Hypothalamus (tissue), 51 donors: ENCODE data around the gene BRMS1.
A peak's percentile ranks its signal among the peaks of the same experiment; 100 is the strongest.

Experiments used
- DNase-seq, 51 donors: peaks; one replicate each; lab custom pipeline; 2025; lab: John Stamatoyannopoulos, UW

Gene BRMS1

GRCh38 chr11:66338276-66339161 lies 6.4 kb downstream of the BRMS1 start:
- no peak for DNase-seq

- DNase-seq, result no peak
Measured at GRCh38 chr11:66337103-66337899, 7.6 kb downstream of the BRMS1 start.

GRCh38 chr11:66336234-66337102 lies 8.4 kb downstream of the BRMS1 start, which contains the start of gene RIN1:
Gene RIN1, minus strand, starts transcription at chr11:66336434. Its CDS starts 32 bp downstream, at chr11:66336402.
- peak in 25 of 51 donors; percentile 8 to 85 (median 45) for DNase-seq

- peak in 1 of 51 donors; percentile 32 for DNase-seq
Measured at GRCh38 chr11:66335531-66336233, 9.2 kb downstream of the BRMS1 start.

GRCh38 chr11:66334605-66335442 lies 10.1 kb downstream of the BRMS1 start:
- DNase-seq, result no peak

- no peak for DNase-seq
Measured at GRCh38 chr11:66333896-66334604, 10.9 kb downstream of the BRMS1 start.

- DNase-seq, result no peak
Measured at GRCh38 chr11:66333220-66333877, 11.6 kb downstream of the BRMS1 start.

GRCh38 chr11:66332371-66333219 lies 12.3 kb downstream of the BRMS1 start:
- DNase-seq, result no peak

- DNase-seq, result no peak
Measured at GRCh38 chr11:66331542-66332370, 13.1 kb downstream of the BRMS1 start.

- DNase-seq, result no peak
Measured at GRCh38 chr11:66330931-66331330, 14.0 kb downstream of the BRMS1 start.

- DNase-seq, result no peak
Measured at GRCh38 chr11:66329165-66329673, 15.7 kb downstream of the BRMS1 start.

- DNase-seq, result peak in 46 of 51 donors; percentile 22 to 82 (median 58)
Measured at GRCh38 chr11:66328302-66329144, 16.4 kb downstream of the BRMS1 start.

GRCh38 chr11:66328031-66328301 lies 16.9 kb downstream of the BRMS1 start:
- DNase-seq, result no peak

- no peak for DNase-seq
Measured at GRCh38 chr11:66327171-66328030, 17.5 kb downstream of the BRMS1 start.
